Brain microvascular endothelial cell (primary cell): Measurements from ENCODE around the gene MYCBP2.
"Not testable (repeated sequence)": the region's sequence is repeated elsewhere in the genome, so short reads cannot be mapped to it uniquely, and the experiment has no call there.

ENCODE experiments used
- DNase-seq: peaks from one replicate; pipeline ENCODE4 v3.0.0-alpha.2; 2020
- H3K27ac ChIP-seq: fragments of 250-450 bp; sonication (Bioruptor Pico); 2 replicates; pipeline ENCODE4 v1.5.1; 2020; ENCODE audit warnings: mild to moderate bottlenecking, moderate library complexity
- H3K27me3 ChIP-seq: fragments of 250-450 bp; sonication (Bioruptor Pico); replicated peaks from 2 replicates; pipeline ENCODE4 v1.5.1; 2020; ENCODE audit warnings: mild to moderate bottlenecking
- H3K36me3 ChIP-seq: fragments of 250-450 bp; sonication (Bioruptor Pico); replicated peaks from 2 replicates; pipeline ENCODE4 v1.5.1; 2020; ENCODE audit warnings: mild to moderate bottlenecking
- H3K4me3 ChIP-seq: 2 replicates; pipeline ENCODE4 v1.5.1; 2011; ENCODE audit warnings: low read depth, mild to moderate bottlenecking, control low read depth, low read length, moderate library complexity
- in situ Hi-C: cut with HindIII; loops from 2 replicates; pipeline ENCODE4 v1.10.0; 2017; ENCODE audit warnings: low sequenced_read_pairs, low pct_ligation_motif_present
- TF ChIP-seq, protein P1 (sequence below): IDR thresholded peaks from 2 replicates; pipeline ENCODE4 v1.5.1; 2011; ENCODE audit warnings: low read depth, mild to moderate bottlenecking, moderate library complexity, low read length, control low read depth, inconsistent platforms; ENCODE audit errors: missing control alignments

Gene MYCBP2

DNA sequence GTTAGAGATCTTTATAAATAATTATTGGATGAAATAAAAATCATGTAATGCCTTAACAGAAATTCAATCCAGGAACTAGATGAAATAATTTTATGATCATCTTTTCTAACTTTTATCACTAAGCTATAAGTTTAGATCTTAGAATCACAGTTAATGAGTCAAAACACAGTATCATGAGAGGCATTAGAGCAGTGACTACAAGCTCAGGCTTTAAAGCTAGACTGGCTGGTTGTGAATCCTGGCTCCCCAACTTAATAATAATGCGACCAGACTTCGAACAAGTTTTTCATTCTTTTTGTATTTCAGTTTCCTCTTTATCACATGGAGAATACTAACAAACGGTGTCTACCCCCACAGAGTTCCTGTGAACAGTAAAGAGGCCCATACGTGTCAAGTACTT is 108.6 kb downstream of the MYCBP2 start:
- TF ChIP-seq, protein P1, sequence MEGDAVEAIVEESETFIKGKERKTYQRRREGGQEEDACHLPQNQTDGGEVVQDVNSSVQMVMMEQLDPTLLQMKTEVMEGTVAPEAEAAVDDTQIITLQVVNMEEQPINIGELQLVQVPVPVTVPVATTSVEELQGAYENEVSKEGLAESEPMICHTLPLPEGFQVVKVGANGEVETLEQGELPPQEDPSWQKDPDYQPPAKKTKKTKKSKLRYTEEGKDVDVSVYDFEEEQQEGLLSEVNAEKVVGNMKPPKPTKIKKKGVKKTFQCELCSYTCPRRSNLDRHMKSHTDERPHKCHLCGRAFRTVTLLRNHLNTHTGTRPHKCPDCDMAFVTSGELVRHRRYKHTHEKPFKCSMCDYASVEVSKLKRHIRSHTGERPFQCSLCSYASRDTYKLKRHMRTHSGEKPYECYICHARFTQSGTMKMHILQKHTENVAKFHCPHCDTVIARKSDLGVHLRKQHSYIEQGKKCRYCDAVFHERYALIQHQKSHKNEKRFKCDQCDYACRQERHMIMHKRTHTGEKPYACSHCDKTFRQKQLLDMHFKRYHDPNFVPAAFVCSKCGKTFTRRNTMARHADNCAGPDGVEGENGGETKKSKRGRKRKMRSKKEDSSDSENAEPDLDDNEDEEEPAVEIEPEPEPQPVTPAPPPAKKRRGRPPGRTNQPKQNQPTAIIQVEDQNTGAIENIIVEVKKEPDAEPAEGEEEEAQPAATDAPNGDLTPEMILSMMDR, result no peak
- in situ Hi-C loops, result no loop called here
- no peak for DNase-seq
- Histone ChIP-seq H3K27ac (no peak overlapping the region), H3K27me3 (no peaks in the 10 kb centered on the region), H3K4me3 (no peak overlapping the region), H3K36me3 (peaks cover 3% of the 10 kb centered on the region)

DNA sequence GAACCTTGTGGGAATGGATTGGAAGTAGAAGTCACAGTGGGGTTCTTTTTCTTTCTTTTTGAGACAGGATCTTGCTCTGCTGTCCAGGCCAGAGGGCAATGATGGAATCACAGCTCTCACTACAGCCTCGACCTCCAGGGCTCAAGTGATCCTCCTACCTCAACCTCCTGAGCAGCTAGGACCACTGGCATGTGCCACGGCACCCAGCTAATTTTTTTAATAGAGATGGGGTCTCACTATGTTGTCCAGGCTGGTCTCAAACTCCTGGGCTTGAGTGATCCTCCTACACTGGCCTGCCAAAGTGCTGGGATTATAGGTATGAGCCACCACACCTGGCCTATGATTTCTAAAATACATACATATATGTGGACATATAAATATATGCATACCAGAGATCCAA is 111.4 kb downstream of the MYCBP2 start:
- TF ChIP-seq, protein P1, result no peak
- no peak overlapping the region for H3K4me3 ChIP-seq
- in situ Hi-C loops, result no loop called here
- H3K36me3 ChIP-seq, result peaks cover 3% of the 10 kb centered on the region
- no peaks in the 10 kb centered on the region for H3K27me3 ChIP-seq
- no peak overlapping the region for H3K27ac ChIP-seq
- DNase-seq, result no peak

DNA sequence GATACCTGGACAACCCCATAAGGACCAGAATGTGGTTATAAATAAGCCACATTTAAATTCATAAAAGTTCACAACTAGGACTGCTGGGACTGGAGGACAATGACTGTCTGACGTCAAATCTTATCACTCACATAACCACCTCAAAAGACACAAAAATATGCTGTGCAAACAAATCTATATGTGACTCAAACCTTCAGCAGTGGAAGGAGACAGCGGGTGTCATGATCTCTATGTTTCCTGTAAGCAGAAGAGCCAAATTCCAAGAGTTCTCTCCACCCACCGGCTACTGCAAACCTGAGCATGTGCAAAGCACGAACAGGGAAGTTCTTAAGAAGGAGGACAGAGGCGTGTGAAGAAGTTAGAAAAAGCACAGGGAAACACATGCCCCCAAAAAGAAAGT is 113.2 kb downstream of the MYCBP2 start:
- DNase-seq, result peak; percentile 89
- Histone ChIP-seq H3K27me3 (no peaks in the 10 kb centered on the region), H3K27ac (peak overlapping the region; percentile 62), H3K4me3 (no peak overlapping the region), H3K36me3 (peaks cover 3% of the 10 kb centered on the region)
- TF ChIP-seq, protein P1, result no peak
- in situ Hi-C loops, result no loop called here

DNA sequence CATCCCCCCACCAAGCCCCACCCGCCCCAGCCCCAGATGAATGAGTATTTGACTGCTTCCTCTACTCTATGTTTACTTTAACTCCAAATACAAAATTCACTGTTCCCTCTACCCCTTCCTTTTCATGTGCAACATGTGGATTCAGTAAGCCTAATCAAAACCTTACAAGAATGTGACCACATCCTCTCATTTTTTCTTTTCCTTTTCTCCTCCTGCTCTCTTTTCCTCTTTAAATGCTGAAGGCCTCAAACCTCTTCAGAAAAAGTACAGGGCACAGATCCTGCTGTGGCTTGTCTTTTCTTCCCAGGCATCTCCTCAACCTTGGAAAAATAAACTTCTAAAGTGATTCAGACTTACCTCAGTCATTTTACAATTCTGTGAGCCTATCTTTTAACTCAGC is 119.0 kb downstream of the MYCBP2 start:
- no peak overlapping the region for H3K4me3 ChIP-seq
- H3K27me3 ChIP-seq, result no peaks in the 10 kb centered on the region
- H3K36me3 ChIP-seq, result no peaks in the 10 kb centered on the region
- TF ChIP-seq, protein P1, result no peak
- H3K27ac ChIP-seq, result peak overlapping the region; percentile 16
- DNase-seq, result peak; percentile 26
- in situ Hi-C loops, result no loop called here

DNA sequence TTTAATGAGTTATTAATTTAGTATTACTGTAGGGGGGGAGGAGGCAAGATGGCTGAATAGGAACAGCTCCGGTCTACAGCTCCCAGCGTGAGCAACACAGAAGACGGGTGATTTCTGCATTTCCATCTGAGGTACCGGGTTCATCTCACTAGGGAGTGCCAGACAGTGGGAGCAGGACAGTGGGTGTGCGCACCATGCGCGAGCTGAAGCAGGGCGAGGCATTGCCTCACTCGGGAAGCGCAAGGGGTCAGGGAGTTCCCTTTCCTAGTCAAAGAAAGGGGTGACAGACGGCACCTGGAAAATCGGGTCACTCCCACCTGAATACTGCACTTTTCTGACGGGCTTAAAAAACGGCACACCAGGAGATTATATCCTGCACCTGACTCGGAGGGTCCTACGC is 127.9 kb downstream of the MYCBP2 start:
- H3K36me3 ChIP-seq, H3K27ac ChIP-seq, H3K4me3 ChIP-seq, DNase-seq, in situ Hi-C loops, H3K27me3 ChIP-seq: not testable (repeated sequence)

DNA sequence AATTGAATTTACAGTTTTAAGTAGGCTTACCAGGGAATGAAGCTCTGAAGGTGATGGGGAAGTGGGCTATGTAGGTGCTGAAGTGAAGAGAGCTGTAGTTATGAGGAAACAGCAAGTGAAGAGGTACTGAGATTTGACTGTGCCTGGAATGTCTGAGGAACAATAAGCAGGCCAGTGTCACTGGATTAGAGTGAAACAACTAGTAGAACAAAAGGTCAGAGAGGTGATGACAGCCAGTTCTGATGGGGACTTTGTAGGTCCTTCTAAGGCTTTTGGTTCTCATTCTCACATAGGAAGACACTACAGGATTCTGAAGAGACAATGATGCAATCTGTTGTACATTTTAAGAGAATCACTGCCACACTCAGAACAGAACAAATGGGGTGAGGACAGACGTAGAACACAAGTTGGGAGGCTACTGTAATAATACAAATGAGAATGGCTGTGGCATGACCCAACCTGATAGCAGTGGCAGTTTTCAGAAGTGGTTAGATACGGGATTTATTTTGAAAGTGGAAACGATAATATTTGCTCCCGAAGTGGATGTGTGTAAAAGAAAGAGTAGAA is 130.8 kb downstream of the MYCBP2 start:
- no peak overlapping the region for H3K4me3 ChIP-seq
- no peak overlapping the region for H3K27ac ChIP-seq
- TF ChIP-seq, protein P1, result no peak
- in situ Hi-C loops, result no loop called here
- H3K36me3 ChIP-seq, result no peaks in the 10 kb centered on the region
- no peak for DNase-seq
- no peaks in the 10 kb centered on the region for H3K27me3 ChIP-seq
